DOHH2 (cell line): ENCODE results near the gene TIMP3.

Experiments used
- CTCF ChIP-seq: fragments of 200-600 bp; sonication (generic); IDR thresholded peaks from one replicate; pipeline ENCODE4 v1.5.1; 2014; ENCODE audit warnings: antibody characterized with exemption, mild to moderate bottlenecking, low read depth, low read length; ENCODE audit not compliant: poor library complexity, severe bottlenecking
- EZH2phosphoT487 ChIP-seq: fragments of 200-600 bp; sonication (generic); IDR thresholded peaks from 2 replicates; pipeline ENCODE4 v1.6.1; 2017; ENCODE audit warnings: borderline replicate concordance, mild to moderate bottlenecking, antibody characterized with exemption, low read length, moderate library complexity, mixed read lengths

GRCh38 chr22:32776802-32777201, 24.7 kb upstream of the TIMP3 start:
- TF ChIP-seq CTCF (no peak), EZH2phosphoT487 (no peak)
